ENCODE data around the gene RCAN2.

The RCAN2 gene

GRCh38 chr6:46513533-46513932 is 22.3 kb upstream of the RCAN2 start:
- TF ChIP-seq TAF1 (IDR thresholded peaks at IDR 0.05; ENCODE audit: low read depth, low read length) (no peak), POLR2A (IDR thresholded peaks at IDR 0.05; ENCODE audit: low read depth, low read length) (no peak), POU2F2 (IDR thresholded peaks at IDR 0.05; ENCODE audit: low read depth, low read length) (no peak), POLR2AphosphoS5 (IDR thresholded peaks at IDR 0.05; ENCODE audit: low read depth, low read length) (no peak)
- FAIRE-seq (no peak), DNase-seq (ENCODE audit: insufficient read length, low spot score) (no peak)

- FAIRE-seq (no peak), DNase-seq (ENCODE audit: insufficient read length, low spot score) (no peak)
- TF ChIP-seq PAX5 (IDR thresholded peaks at IDR 0.05; ENCODE audit: insufficient read depth, low read length, severe bottlenecking) (no peak), POLR2A (IDR thresholded peaks at IDR 0.05; ENCODE audit: low read depth, low read length) (no peak)
These were observed 20.1 kb upstream of the RCAN2 start for GRCh38 chr6:46511320-46511719.

- DNase-seq (ENCODE audit: insufficient read length, low spot score) (no peak), FAIRE-seq (no peak)
- TF ChIP-seq SPI1 (IDR thresholded peaks at IDR 0.05; ENCODE audit: low read depth, low read length) (no peak), POLR2A (IDR thresholded peaks at IDR 0.05; ENCODE audit: low read depth, low read length) (no peak), TAF1 (IDR thresholded peaks at IDR 0.05; ENCODE audit: low read depth, low read length) (no peak), PAX5 (IDR thresholded peaks at IDR 0.05; ENCODE audit: insufficient read depth, low read length, severe bottlenecking) (no peak), POU2F2 (IDR thresholded peaks at IDR 0.05; ENCODE audit: low read depth, low read length) (no peak), POLR2AphosphoS5 (IDR thresholded peaks at IDR 0.05; ENCODE audit: low read depth, low read length) (no peak)
These were observed 19.4 kb upstream of the RCAN2 start for GRCh38 chr6:46510651-46511050.

GRCh38 chr6:46509981-46510510 is 18.8 kb upstream of the RCAN2 start:
- FAIRE-seq (no peak), DNase-seq (ENCODE audit: insufficient read length, low spot score) (no peak)
- TF ChIP-seq POLR2AphosphoS5 (IDR thresholded peaks at IDR 0.05; ENCODE audit: low read depth, low read length): no peak
- no peak for TF ChIP-seq POLR2A (IDR thresholded peaks at IDR 0.05; ENCODE audit: low read depth, low read length)
- TF ChIP-seq PAX5 (IDR thresholded peaks at IDR 0.05; ENCODE audit: insufficient read depth, low read length, severe bottlenecking): no peak
- no peak for TF ChIP-seq POU2F2 (IDR thresholded peaks at IDR 0.05; ENCODE audit: low read depth, low read length)

GRCh38 chr6:46509063-46509462 is 17.8 kb upstream of the RCAN2 start:
- FAIRE-seq: no peak
- TF ChIP-seq POLR2A (IDR thresholded peaks at IDR 0.05; ENCODE audit: low read depth, low read length) (no peak), POLR2AphosphoS5 (IDR thresholded peaks at IDR 0.05; ENCODE audit: low read depth, low read length) (no peak)
- DNase-seq (ENCODE audit: insufficient read length, low spot score): no peak

GRCh38 chr6:46507426-46507825 is 16.2 kb upstream of the RCAN2 start:
- no peak for TF ChIP-seq TAF1 (IDR thresholded peaks at IDR 0.05; ENCODE audit: low read depth, low read length)
- no peak for TF ChIP-seq POLR2AphosphoS5 (IDR thresholded peaks at IDR 0.05; ENCODE audit: low read depth, low read length)
- no peak for TF ChIP-seq POLR2A (IDR thresholded peaks at IDR 0.05; ENCODE audit: low read depth, low read length)
- no peak for FAIRE-seq
- DNase-seq (ENCODE audit: insufficient read length, low spot score): no peak

GRCh38 chr6:46505693-46506512 is 14.7 kb upstream of the RCAN2 start:
- TF ChIP-seq POU2F2 (IDR thresholded peaks at IDR 0.05; ENCODE audit: low read depth, low read length): no peak
- no peak for TF ChIP-seq PAX5 (IDR thresholded peaks at IDR 0.05; ENCODE audit: insufficient read depth, low read length, severe bottlenecking)
- no peak for TF ChIP-seq TAF1 (IDR thresholded peaks at IDR 0.05; ENCODE audit: low read depth, low read length)
- TF ChIP-seq SPI1 (IDR thresholded peaks at IDR 0.05; ENCODE audit: low read depth, low read length): no peak
- FAIRE-seq (no peak), DNase-seq (ENCODE audit: insufficient read length, low spot score) (no peak)

- no peak for FAIRE-seq
- no peak for TF ChIP-seq TAF1 (IDR thresholded peaks at IDR 0.05; ENCODE audit: low read depth, low read length)
- TF ChIP-seq PAX5 (IDR thresholded peaks at IDR 0.05; ENCODE audit: insufficient read depth, low read length, severe bottlenecking): no peak
- no peak for TF ChIP-seq POU2F2 (IDR thresholded peaks at IDR 0.05; ENCODE audit: low read depth, low read length)
- no peak for TF ChIP-seq SPI1 (IDR thresholded peaks at IDR 0.05; ENCODE audit: low read depth, low read length)
- TF ChIP-seq POLR2AphosphoS5 (IDR thresholded peaks at IDR 0.05; ENCODE audit: low read depth, low read length): no peak
- TF ChIP-seq POLR2A (IDR thresholded peaks at IDR 0.05; ENCODE audit: low read depth, low read length): no peak
These were observed 13.0 kb upstream of the RCAN2 start for GRCh38 chr6:46504242-46504641.

GRCh38 chr6:46502486-46503119 is 11.4 kb upstream of the RCAN2 start:
- FAIRE-seq (no peak), DNase-seq (ENCODE audit: insufficient read length, low spot score) (no peak)

More at GRCh38 chr6:46504242-46504641, 13.0 kb upstream of the RCAN2 start:
- DNase-seq (ENCODE audit: insufficient read length, low spot score): no peak

More at GRCh38 chr6:46502486-46503119, 11.4 kb upstream of the RCAN2 start:
- TF ChIP-seq POLR2AphosphoS5 (IDR thresholded peaks at IDR 0.05; ENCODE audit: low read depth, low read length): no peak
- no peak for TF ChIP-seq POLR2A (IDR thresholded peaks at IDR 0.05; ENCODE audit: low read depth, low read length)
- TF ChIP-seq SPI1 (IDR thresholded peaks at IDR 0.05; ENCODE audit: low read depth, low read length): no peak
- no peak for TF ChIP-seq PAX5 (IDR thresholded peaks at IDR 0.05; ENCODE audit: insufficient read depth, low read length, severe bottlenecking)
- no peak for TF ChIP-seq TAF1 (IDR thresholded peaks at IDR 0.05; ENCODE audit: low read depth, low read length)
- no peak for TF ChIP-seq POU2F2 (IDR thresholded peaks at IDR 0.05; ENCODE audit: low read depth, low read length)

All from GM12891 (cell line).